ENCODE data around the gene MCTP2.

The MCTP2 gene

GRCh38 chr15:94269954-94270353, 38.6 kb downstream of the MCTP2 start:
- Histone ChIP-seq H3K27me3 (ENCODE audit: insufficient read depth, poor library complexity, severe bottlenecking) (no peaks in the 10 kb centered on the region), H3K27ac (replicated peaks) (no peak overlapping the region), H3K4me3 (replicated peaks; ENCODE audit: insufficient read depth, low read length) (no peak overlapping the region)
- DNase-seq (ENCODE audit: low read depth in 1 of 2, low spot score in 1 of 2): no peak
- no peak for TF ChIP-seq SPI1 (IDR thresholded peaks at IDR 0.05; ENCODE audit: borderline replicate concordance, low read depth)
- TF ChIP-seq REST (IDR thresholded peaks at IDR 0.05; ENCODE audit: insufficient replicate concordance, low read depth): no peak
- no peak for TF ChIP-seq POLR2AphosphoS5 (IDR thresholded peaks at IDR 0.05; ENCODE audit: low read depth)
- TF ChIP-seq CTCF (IDR thresholded peaks at IDR 0.05; ENCODE audit: insufficient read depth, low read length): no peak
- no peak for TF ChIP-seq GABPA (IDR thresholded peaks at IDR 0.05; ENCODE audit: low read depth)

GRCh38 chr15:94270570-94270969, 39.2 kb downstream of the MCTP2 start:
- H3K27ac ChIP-seq (replicated peaks): no peak overlapping the region
- no peak overlapping the region for H3K4me3 ChIP-seq (replicated peaks; ENCODE audit: insufficient read depth, low read length)
- TF ChIP-seq SPI1 (IDR thresholded peaks at IDR 0.05; ENCODE audit: borderline replicate concordance, low read depth): no peak
- no peak for TF ChIP-seq GABPA (IDR thresholded peaks at IDR 0.05; ENCODE audit: low read depth)
- no peak for TF ChIP-seq POLR2AphosphoS5 (IDR thresholded peaks at IDR 0.05; ENCODE audit: low read depth)
- TF ChIP-seq REST (IDR thresholded peaks at IDR 0.05; ENCODE audit: insufficient replicate concordance, low read depth): no peak
- no peak for TF ChIP-seq CTCF (IDR thresholded peaks at IDR 0.05; ENCODE audit: insufficient read depth, low read length)
- DNase-seq (ENCODE audit: low read depth in 1 of 2, low spot score in 1 of 2): no peak
- H3K27me3 ChIP-seq (ENCODE audit: insufficient read depth, poor library complexity, severe bottlenecking): no peaks in the 10 kb centered on the region

- TF ChIP-seq GABPA (IDR thresholded peaks at IDR 0.05; ENCODE audit: low read depth) (no peak), SPI1 (IDR thresholded peaks at IDR 0.05; ENCODE audit: borderline replicate concordance, low read depth) (peak; percentile 36; the same call in 1 of the 2 replicates)
- no peak for DNase-seq (ENCODE audit: low read depth in 1 of 2, low spot score in 1 of 2)
- Histone ChIP-seq H3K27me3 (ENCODE audit: insufficient read depth, poor library complexity, severe bottlenecking) (no peaks in the 10 kb centered on the region), H3K4me3 (replicated peaks; ENCODE audit: insufficient read depth, low read length) (no peak overlapping the region), H3K27ac (replicated peaks) (peak overlapping the region; percentile 16)
Measured at GRCh38 chr15:94272251-94272898, 41.0 kb downstream of the MCTP2 start.

GRCh38 chr15:94273826-94274225, 42.5 kb downstream of the MCTP2 start:
- H3K4me3 ChIP-seq (replicated peaks; ENCODE audit: insufficient read depth, low read length): no peak overlapping the region
- no peak for DNase-seq (ENCODE audit: low read depth in 1 of 2, low spot score in 1 of 2)
- TF ChIP-seq POLR2AphosphoS5 (IDR thresholded peaks at IDR 0.05; ENCODE audit: low read depth) (no peak), CTCF (IDR thresholded peaks at IDR 0.05; ENCODE audit: insufficient read depth, low read length) (no peak), SPI1 (IDR thresholded peaks at IDR 0.05; ENCODE audit: borderline replicate concordance, low read depth) (no peak), REST (IDR thresholded peaks at IDR 0.05; ENCODE audit: insufficient replicate concordance, low read depth) (no peak), GABPA (IDR thresholded peaks at IDR 0.05; ENCODE audit: low read depth) (no peak)
- no peak overlapping the region for H3K27ac ChIP-seq (replicated peaks)
- no peaks in the 10 kb centered on the region for H3K27me3 ChIP-seq (ENCODE audit: insufficient read depth, poor library complexity, severe bottlenecking)
